Measurements from ENCODE around the gene COA8. TPM values are rescaled to one million over a fixed set of nuclear protein-coding genes. Genes with fewer than 3 reads are reported as not detected.

Gene COA8
- total and polyA plus RNA-seq, 2 of the 13 experiments (the other 11 are each of a cell fraction or from before 2014, with no cell fraction given) = 10.9 to 25.1 TPM

DNA sequence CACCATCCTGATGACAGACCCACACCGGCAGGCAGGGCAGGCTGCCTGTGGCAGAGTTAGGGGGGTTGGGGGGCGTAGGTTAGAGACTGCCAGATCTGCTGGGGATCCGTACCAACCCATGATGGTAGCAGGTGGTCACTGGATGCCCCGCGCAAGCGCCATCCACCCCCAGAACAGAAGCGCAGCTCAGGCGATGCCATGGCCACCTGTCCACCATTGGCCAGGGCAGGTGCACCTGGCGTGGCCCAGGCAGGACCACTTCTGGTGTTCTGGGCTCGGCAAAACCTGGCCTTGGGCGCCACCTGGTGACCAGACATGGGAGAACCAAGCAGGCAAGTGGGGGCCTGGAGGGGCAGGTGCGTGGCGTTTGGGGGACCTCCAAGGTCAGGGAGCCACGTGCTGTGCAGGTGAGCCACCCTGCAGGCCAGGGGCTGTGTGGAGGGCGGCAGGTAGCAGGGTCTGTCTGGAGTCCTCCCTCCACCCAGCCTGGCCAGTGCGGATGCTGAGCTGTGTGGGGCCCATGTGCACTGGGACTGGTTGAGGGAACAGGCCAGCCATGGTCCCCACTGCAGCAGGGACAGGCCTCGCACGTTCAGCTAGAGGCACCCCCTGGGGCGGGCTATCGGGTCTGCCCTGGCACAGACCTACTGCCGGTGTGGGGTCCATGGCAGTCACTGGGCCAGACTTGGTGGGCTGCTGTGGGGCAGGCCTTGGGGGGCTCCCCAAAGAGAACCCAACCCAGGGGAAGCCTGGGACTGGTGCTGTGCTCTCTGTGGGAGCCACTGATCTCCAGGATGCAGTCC, 15.9 kb upstream of the COA8 start (continued):
- TF ChIP-seq, protein P1, sequence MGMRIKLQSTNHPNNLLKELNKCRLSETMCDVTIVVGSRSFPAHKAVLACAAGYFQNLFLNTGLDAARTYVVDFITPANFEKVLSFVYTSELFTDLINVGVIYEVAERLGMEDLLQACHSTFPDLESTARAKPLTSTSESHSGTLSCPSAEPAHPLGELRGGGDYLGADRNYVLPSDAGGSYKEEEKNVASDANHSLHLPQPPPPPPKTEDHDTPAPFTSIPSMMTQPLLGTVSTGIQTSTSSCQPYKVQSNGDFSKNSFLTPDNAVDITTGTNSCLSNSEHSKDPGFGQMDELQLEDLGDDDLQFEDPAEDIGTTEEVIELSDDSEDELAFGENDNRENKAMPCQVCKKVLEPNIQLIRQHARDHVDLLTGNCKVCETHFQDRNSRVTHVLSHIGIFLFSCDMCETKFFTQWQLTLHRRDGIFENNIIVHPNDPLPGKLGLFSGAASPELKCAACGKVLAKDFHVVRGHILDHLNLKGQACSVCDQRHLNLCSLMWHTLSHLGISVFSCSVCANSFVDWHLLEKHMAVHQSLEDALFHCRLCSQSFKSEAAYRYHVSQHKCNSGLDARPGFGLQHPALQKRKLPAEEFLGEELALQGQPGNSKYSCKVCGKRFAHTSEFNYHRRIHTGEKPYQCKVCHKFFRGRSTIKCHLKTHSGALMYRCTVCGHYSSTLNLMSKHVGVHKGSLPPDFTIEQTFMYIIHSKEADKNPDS (CRISPR knock-in tag; IDR thresholded peaks at IDR 0.05) = no peak
- peak; percentile 61 for TF ChIP-seq ISL2 (CRISPR knock-in tag; IDR thresholded peaks at IDR 0.05)
- TF ChIP-seq, protein P2, sequence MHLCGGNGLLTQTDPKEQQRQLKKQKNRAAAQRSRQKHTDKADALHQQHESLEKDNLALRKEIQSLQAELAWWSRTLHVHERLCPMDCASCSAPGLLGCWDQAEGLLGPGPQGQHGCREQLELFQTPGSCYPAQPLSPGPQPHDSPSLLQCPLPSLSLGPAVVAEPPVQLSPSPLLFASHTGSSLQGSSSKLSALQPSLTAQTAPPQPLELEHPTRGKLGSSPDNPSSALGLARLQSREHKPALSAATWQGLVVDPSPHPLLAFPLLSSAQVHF (CRISPR knock-in tag; IDR thresholded peaks at IDR 0.05) = no peak
- TF ChIP-seq ZNF432 (CRISPR knock-in tag; IDR thresholded peaks at IDR 0.05; ENCODE audit: borderline replicate concordance) = no peak
- TF ChIP-seq SMC3 (IDR thresholded peaks at IDR 0.05; ENCODE audit: low read length) = peak; percentile 55
- TF ChIP-seq ZNF446 (CRISPR knock-in tag; IDR thresholded peaks at IDR 0.05) = no peak
- TF ChIP-seq, protein P3, sequence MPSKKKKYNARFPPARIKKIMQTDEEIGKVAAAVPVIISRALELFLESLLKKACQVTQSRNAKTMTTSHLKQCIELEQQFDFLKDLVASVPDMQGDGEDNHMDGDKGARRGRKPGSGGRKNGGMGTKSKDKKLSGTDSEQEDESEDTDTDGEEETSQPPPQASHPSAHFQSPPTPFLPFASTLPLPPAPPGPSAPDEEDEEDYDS (CRISPR knock-in tag; IDR thresholded peaks at IDR 0.05) = no peak
- 0 out of 2 replicates have a peak, but pooled peaks have one; percentile 43 for TF ChIP-seq SPEN (CRISPR knock-in tag; IDR thresholded peaks at IDR 0.05; ENCODE audit: low read depth)
- TF ChIP-seq, protein P4, sequence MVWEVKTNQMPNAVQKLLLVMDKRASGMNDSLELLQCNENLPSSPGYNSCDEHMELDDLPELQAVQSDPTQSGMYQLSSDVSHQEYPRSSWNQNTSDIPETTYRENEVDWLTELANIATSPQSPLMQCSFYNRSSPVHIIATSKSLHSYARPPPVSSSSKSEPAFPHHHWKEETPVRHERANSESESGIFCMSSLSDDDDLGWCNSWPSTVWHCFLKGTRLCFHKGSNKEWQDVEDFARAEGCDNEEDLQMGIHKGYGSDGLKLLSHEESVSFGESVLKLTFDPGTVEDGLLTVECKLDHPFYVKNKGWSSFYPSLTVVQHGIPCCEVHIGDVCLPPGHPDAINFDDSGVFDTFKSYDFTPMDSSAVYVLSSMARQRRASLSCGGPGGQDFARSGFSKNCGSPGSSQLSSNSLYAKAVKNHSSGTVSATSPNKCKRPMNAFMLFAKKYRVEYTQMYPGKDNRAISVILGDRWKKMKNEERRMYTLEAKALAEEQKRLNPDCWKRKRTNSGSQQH (CRISPR knock-in tag; IDR thresholded peaks at IDR 0.05; ENCODE audit: low read depth) = 0 out of 2 replicates have a peak, but pooled peaks have one; percentile 54
- TF ChIP-seq ZNF205 (CRISPR knock-in tag; IDR thresholded peaks at IDR 0.05) = 0 out of 2 replicates have a peak, but pooled peaks have one; percentile 35
- no peak for TF ChIP-seq REPIN1 (CRISPR knock-in tag; IDR thresholded peaks at IDR 0.05; ENCODE audit: borderline replicate concordance, low read depth)
- TF ChIP-seq, protein P5, sequence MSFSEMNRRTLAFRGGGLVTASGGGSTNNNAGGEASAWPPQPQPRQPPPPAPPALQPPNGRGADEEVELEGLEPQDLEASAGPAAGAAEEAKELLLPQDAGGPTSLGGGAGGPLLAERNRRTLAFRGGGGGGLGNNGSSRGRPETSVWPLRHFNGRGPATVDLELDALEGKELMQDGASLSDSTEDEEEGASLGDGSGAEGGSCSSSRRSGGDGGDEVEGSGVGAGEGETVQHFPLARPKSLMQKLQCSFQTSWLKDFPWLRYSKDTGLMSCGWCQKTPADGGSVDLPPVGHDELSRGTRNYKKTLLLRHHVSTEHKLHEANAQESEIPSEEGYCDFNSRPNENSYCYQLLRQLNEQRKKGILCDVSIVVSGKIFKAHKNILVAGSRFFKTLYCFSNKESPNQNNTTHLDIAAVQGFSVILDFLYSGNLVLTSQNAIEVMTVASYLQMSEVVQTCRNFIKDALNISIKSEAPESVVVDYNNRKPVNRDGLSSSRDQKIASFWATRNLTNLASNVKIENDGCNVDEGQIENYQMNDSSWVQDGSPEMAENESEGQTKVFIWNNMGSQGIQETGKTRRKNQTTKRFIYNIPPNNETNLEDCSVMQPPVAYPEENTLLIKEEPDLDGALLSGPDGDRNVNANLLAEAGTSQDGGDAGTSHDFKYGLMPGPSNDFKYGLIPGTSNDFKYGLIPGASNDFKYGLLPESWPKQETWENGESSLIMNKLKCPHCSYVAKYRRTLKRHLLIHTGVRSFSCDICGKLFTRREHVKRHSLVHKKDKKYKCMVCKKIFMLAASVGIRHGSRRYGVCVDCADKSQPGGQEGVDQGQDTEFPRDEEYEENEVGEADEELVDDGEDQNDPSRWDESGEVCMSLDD (CRISPR knock-in tag; IDR thresholded peaks at IDR 0.05; ENCODE audit: borderline replicate concordance) = peak; percentile 88; the same call in 1 of the 2 replicates
- TF ChIP-seq, protein P6, sequence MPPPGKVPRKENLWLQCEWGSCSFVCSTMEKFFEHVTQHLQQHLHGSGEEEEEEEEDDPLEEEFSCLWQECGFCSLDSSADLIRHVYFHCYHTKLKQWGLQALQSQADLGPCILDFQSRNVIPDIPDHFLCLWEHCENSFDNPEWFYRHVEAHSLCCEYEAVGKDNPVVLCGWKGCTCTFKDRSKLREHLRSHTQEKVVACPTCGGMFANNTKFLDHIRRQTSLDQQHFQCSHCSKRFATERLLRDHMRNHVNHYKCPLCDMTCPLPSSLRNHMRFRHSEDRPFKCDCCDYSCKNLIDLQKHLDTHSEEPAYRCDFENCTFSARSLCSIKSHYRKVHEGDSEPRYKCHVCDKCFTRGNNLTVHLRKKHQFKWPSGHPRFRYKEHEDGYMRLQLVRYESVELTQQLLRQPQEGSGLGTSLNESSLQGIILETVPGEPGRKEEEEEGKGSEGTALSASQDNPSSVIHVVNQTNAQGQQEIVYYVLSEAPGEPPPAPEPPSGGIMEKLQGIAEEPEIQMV (CRISPR knock-in tag; IDR thresholded peaks at IDR 0.05; ENCODE audit: low read depth) = no peak
- no peak for TF ChIP-seq ZNF781 (CRISPR knock-in tag; IDR thresholded peaks at IDR 0.05; ENCODE audit: borderline replicate concordance, not compliant biosample characterization)
- TF ChIP-seq, protein P7, sequence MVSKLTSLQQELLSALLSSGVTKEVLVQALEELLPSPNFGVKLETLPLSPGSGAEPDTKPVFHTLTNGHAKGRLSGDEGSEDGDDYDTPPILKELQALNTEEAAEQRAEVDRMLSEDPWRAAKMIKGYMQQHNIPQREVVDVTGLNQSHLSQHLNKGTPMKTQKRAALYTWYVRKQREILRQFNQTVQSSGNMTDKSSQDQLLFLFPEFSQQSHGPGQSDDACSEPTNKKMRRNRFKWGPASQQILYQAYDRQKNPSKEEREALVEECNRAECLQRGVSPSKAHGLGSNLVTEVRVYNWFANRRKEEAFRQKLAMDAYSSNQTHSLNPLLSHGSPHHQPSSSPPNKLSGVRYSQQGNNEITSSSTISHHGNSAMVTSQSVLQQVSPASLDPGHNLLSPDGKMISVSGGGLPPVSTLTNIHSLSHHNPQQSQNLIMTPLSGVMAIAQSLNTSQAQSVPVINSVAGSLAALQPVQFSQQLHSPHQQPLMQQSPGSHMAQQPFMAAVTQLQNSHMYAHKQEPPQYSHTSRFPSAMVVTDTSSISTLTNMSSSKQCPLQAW (CRISPR knock-in tag; IDR thresholded peaks at IDR 0.05) = peak; percentile 76; the same call in 1 of the 2 replicates
- TF ChIP-seq GTF3A (CRISPR knock-in tag; conservative IDR thresholded peaks at IDR 0.05) = no peak

Measured in HepG2 (cell line).